ENCODE results near the gene ZNF197. TPM values are rescaled to one million over a fixed set of nuclear protein-coding genes. Genes with fewer than 3 reads are reported as not detected.

Gene ZNF197
- total RNA-seq, 1 donor, result 16.0 TPM

DNA sequence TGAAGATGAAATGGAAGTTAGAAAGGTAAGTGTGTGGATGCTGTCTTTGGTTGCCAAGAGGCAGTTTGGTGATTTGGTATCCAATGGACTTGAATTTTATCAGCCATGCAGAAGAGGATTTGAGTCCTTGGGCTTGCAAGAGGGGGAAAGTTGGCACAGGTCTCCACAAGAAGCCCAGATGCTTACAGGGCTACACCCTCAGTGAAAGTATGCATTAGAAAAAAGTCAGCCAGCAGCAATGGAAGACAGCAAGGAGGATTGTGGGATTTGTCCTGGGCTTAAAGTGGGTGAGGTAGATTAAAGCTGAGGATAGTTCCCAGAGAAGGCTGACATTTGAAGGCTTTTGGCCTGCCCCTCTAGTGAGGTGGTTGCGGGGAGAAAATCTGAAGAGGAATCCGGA lies 23.1 kb upstream of the ZNF197 start:
- TF ChIP-seq, protein P1, sequence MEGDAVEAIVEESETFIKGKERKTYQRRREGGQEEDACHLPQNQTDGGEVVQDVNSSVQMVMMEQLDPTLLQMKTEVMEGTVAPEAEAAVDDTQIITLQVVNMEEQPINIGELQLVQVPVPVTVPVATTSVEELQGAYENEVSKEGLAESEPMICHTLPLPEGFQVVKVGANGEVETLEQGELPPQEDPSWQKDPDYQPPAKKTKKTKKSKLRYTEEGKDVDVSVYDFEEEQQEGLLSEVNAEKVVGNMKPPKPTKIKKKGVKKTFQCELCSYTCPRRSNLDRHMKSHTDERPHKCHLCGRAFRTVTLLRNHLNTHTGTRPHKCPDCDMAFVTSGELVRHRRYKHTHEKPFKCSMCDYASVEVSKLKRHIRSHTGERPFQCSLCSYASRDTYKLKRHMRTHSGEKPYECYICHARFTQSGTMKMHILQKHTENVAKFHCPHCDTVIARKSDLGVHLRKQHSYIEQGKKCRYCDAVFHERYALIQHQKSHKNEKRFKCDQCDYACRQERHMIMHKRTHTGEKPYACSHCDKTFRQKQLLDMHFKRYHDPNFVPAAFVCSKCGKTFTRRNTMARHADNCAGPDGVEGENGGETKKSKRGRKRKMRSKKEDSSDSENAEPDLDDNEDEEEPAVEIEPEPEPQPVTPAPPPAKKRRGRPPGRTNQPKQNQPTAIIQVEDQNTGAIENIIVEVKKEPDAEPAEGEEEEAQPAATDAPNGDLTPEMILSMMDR (IDR thresholded peaks at IDR 0.05; ENCODE audit: insufficient read depth, low read depth, low read length), result no peak
- H3K4me3 ChIP-seq (ENCODE audit: low read depth, low read length), result no peak overlapping the region
- no peak for DNase-seq (ENCODE audit: low read depth)

DNA sequence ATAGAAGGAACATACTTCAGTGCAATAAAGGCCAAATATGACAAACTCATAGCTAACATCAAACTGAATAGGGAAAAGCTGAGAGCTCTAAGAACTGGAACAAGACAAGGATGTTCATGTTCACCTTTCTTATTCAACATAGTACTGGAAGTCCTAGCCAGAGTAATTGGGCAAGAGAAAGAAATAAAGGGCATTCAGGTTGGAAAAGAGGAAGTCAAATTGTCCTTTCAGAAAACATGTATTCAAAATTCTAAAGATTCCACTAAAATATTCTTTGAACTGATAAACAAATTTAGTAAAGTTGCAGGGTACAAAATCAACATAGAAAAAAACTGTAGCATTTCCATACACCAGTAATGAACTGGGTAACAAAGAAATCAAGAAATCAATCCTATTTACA lies 12.2 kb upstream of the ZNF197 start:
- H3K4me3 ChIP-seq (ENCODE audit: low read depth, low read length), result no peak overlapping the region
- DNase-seq (ENCODE audit: low read depth), result no peak
- TF ChIP-seq, protein P1 (IDR thresholded peaks at IDR 0.05; ENCODE audit: insufficient read depth, low read depth, low read length), result no peak

DNA sequence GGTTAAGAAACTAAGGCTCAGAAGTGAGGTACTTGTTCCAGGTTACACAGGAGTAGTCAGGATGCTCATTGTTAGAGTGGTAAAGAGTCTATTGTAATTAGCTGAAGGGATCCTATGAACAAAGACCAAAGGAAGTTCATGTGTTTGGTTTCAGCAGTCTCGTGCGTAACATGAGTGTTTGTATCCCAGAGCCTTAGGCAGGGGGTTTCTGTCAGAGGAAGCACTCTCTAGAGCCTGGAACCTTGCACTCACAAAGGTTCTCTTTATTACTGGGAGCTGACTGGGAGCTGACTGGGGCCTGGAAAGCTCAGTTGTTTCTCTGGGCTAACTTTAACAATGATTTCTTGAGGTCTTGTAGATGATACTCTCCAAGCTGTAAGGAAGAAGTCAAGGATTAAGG lies 3.9 kb downstream of the ZNF197 start:
- DNase-seq (ENCODE audit: low read depth), result no peak
- H3K4me3 ChIP-seq (ENCODE audit: low read depth, low read length), result no peak overlapping the region
- TF ChIP-seq, protein P1 (IDR thresholded peaks at IDR 0.05; ENCODE audit: insufficient read depth, low read depth, low read length), result no peak

DNA sequence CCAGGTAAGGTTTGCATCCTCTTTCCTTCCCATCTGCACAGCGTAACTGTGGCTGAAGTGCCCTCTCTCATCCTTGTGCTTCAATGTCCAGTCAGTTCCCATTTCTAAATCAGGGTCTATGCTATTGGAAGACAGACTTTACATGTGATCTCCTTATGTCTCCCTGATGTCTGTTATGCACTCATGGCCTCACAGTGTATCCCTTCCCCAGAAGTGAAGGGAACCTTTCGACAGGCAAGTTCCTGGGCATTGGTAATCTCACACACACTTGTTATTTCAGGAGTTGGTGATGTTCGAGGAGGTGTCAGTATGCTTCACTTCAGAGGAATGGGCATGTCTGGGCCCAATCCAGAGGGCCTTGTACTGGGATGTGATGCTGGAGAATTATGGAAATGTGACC lies 7.4 kb downstream of the ZNF197 start:
- no peak for DNase-seq (ENCODE audit: low read depth)

DNA sequence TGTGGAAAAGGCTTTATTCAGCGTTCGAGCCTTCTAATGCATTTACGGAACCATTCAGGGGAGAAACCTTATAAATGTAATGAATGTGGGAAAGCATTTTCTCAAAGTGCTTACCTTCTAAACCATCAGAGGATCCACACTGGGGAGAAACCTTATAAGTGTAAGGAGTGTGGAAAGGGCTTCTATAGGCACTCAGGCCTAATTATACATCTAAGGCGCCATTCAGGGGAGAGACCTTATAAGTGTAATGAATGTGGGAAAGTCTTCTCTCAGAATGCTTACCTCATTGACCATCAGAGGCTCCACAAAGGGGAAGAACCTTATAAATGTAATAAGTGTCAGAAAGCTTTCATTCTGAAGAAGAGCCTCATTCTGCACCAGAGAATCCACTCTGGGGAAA lies 17.5 kb downstream of the ZNF197 start:
- TF ChIP-seq, protein P1 (IDR thresholded peaks at IDR 0.05; ENCODE audit: insufficient read depth, low read depth, low read length), result no peak
- no peak overlapping the region for H3K4me3 ChIP-seq (ENCODE audit: low read depth, low read length)
- no peak for DNase-seq (ENCODE audit: low read depth)

More for the DNA sequence above, 7.4 kb downstream of the ZNF197 start:
- TF ChIP-seq, protein P1 (IDR thresholded peaks at IDR 0.05; ENCODE audit: insufficient read depth, low read depth, low read length), result no peak
- H3K4me3 ChIP-seq (ENCODE audit: low read depth, low read length), result no peak overlapping the region

DNA sequence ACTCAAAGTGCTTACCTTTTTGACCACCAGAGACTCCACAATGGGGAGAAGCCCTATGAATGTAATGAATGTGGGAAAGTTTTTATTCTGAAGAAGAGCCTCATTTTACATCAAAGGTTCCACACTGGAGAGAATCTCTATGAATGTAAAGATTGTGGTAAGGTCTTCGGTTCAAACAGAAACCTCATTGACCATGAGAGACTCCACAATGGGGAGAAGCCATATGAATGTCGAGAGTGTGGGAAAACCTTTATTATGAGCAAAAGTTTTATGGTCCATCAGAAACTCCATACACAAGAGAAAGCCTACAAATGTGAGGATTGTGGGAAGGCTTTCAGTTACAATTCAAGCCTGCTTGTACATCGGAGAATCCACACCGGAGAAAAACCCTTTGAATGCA lies 18.2 kb downstream of the ZNF197 start:
- no peak overlapping the region for H3K4me3 ChIP-seq (ENCODE audit: low read depth, low read length)
- TF ChIP-seq, protein P1 (IDR thresholded peaks at IDR 0.05; ENCODE audit: insufficient read depth, low read depth, low read length), result no peak

DNA sequence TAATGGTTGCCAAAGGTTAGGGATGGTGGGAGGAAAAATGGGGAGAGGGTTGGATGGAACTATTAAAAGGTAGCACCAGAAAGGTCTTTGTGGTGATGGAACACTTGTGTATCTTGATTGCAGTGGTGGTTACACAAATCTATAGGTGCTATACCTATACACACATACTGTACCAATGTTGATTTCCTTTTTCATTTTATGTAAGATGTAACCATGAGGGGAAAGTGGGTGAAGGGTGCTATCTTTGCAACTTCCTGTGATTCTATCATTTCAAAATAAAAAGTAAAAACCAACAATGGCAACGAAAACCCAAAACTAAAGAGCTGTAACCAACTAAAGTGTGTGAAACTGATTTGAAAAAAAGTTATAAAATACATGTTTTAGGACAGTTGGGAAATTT lies 22.9 kb downstream of the ZNF197 start:
- TF ChIP-seq, protein P1 (IDR thresholded peaks at IDR 0.05; ENCODE audit: insufficient read depth, low read depth, low read length), result no peak
- no peak overlapping the region for H3K4me3 ChIP-seq (ENCODE audit: low read depth, low read length)
- no peak for DNase-seq (ENCODE audit: low read depth)

More for the DNA sequence above, 18.2 kb downstream of the ZNF197 start:
- no peak for DNase-seq (ENCODE audit: low read depth)
